ENCODE measurements around the gene ZNF784.

Gene ZNF784

DNA sequence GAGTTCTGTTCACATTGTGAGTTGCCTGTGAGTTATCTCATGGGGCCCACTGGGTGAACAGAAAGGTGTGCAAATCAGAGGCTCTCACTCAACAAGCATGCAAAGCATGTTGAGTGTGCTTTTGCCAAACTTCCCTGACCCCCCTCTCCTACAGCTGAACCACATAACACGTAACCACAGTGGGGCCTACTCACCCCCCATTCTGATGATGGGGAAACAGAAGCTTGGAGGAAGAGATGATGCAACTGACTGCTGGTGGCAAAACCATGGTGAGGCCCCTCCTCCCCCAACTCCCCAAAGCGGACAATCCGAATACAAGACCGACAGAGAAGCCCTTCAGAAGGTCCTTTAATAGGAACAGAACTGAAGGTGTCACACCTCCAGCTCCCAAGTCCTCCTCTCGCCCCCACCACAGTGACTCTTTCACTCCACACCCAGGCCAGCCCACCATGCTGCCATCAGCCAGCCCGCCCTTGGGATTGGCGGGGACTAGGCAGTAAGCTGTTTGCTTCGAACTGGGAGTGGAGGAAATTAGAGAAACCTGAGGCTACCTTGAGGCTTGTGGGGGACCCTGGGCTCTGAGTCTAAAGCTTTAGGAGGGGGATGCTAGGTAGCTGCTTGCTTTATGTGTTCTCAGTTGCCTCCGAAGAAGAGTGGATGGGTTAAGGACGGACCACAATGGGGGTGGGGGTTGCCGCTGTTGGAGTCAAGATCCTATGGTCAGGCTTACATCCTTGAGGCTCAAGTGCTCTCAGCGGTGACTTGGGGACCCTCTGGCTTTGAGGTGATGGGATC, 3.8 kb downstream of the ZNF784 start:
- DNase-seq (ENCODE audit: low read depth, low spot score): no peak

DNA sequence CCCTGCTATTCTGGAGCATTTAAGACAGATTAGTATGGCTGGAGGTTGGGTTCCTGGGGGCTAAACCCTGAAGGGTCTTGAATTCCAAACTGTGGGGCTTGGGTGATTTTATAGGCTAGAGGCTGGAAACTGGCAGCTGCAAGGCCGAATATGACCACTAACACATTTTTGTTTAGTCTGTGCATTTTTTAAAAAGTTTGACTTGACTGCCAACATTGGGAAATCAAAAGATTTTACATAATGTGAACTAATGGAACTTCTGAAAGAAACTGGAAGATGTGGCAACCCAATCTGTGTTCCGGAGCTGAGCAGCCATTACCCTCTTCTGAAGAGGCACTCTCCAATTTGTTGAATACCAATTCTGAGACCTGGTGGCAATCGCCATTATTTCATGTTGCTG, 5.1 kb downstream of the ZNF784 start:
- no peak for DNase-seq (ENCODE audit: low read depth, low spot score)

DNA sequence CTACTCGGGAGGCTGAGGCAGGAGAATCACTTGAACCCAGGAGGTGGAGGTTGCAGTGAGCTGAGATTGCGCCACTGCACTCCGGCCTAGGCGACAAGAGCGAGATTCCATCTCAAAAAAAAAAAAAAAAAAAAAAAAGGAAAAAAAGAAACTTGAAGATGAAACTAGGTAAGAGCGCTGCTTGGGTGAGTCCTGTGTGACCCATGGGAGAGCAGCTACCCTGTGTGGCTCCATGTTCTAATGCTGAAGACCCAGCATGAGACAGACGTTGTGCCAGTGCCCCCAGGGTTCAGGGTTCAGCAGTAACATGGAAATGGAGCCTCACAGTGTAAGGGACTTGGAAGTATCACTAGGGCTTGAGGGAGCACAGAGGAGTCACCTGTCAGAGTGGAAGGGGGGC, 5.9 kb downstream of the ZNF784 start:
- DNase-seq (ENCODE audit: low read depth, low spot score): no peak

DNA sequence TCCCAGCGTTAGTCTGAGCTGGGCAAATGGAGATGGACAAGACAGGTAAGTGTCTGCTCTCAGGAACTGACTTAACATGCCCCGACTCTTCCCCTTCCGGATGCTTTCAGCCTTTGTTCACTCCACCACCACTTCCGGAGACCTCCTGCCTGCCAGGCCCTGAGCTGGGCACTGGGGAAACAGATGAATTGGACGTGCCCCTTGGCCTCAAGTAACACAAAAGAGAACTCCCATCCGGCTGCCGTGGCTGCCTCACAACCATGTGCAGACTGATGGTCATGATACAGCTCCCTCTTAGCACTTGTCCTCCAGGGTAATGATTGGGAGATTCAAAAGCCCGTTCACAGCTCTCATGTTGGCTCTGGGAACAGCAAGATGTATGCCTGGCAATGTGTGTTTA, 6.9 kb downstream of the ZNF784 start:
- no peak for DNase-seq (ENCODE audit: low read depth, low spot score)

DNA sequence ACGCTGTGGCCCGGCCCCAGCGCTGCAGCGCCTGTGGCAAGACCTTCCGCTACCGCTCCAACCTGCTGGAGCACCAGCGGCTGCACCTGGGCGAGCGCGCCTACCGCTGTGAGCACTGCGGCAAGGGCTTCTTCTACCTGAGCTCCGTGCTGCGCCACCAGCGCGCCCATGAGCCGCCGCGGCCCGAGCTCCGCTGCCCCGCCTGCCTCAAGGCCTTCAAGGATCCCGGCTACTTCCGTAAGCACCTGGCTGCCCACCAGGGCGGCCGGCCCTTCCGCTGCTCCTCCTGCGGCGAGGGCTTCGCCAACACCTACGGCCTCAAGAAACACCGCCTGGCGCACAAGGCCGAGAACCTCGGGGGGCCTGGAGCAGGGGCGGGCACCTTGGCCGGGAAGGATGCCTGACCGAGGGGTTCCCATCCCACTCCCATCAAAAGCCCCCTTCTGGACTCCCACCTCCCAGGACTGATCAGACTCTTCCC, 7.9 kb downstream of the ZNF784 start:
- no peak for DNase-seq (ENCODE audit: low read depth, low spot score)

DNA sequence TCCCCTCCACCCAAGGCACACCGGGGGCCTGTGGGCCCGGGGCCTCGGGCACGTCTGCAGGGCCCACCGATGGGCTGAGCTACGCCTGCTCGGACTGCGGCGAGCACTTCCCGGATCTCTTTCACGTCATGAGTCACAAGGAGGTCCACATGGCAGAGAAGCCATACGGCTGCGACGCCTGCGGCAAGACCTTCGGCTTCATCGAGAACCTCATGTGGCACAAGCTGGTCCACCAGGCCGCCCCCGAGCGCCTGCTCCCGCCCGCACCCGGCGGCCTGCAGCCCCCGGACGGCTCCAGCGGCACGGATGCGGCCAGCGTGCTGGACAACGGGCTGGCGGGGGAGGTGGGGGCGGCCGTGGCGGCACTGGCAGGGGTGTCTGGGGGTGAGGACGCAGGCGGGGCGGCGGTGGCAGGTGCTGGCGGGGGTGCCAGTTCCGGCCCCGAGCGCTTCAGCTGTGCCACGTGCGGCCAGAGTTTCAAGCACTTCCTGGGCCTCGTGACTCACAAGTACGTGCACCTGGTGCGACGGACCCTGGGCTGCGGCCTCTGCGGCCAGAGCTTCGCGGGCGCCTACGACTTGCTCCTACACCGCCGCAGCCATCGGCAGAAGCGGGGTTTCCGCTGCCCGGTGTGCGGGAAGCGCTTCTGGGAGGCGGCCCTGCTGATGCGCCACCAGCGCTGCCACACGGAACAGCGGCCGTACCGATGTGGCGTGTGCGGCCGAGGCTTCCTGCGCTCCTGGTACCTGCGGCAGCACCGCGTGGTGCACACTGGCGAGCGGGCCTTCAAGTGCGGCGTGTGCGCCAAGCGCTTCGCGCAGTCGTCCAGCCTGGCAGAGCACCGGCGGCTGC, 8.6 kb downstream of the ZNF784 start:
- DNase-seq (ENCODE audit: low read depth, low spot score): no peak

DNA sequence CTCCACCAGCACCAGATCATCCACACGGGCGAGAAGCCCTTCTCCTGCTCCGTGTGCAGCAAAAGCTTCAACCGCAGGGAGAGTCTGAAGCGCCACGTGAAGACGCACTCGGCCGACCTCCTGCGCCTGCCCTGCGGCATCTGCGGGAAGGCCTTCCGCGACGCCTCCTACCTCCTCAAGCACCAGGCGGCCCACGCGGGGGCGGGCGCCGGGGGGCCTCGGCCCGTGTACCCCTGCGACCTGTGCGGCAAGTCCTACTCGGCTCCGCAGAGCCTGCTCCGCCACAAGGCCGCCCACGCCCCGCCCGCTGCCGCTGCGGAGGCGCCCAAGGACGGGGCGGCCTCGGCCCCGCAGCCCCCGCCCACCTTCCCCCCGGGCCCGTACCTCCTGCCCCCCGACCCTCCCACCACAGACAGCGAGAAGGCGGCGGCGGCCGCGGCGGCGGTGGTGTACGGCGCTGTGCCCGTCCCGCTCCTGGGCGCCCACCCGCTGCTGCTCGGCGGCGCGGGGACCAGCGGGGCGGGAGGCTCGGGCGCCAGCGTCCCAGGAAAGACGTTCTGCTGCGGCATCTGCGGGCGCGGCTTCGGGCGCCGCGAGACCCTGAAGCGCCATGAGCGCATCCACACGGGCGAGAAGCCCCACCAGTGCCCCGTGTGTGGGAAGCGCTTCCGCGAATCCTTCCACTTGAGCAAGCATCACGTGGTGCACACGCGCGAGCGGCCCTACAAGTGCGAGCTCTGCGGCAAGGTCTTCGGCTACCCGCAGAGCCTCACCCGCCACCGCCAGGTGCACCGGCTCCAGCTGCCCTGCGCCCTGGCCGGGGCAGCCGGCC, 9.4 kb downstream of the ZNF784 start:
- no peak for DNase-seq (ENCODE audit: low read depth, low spot score)

DNA sequence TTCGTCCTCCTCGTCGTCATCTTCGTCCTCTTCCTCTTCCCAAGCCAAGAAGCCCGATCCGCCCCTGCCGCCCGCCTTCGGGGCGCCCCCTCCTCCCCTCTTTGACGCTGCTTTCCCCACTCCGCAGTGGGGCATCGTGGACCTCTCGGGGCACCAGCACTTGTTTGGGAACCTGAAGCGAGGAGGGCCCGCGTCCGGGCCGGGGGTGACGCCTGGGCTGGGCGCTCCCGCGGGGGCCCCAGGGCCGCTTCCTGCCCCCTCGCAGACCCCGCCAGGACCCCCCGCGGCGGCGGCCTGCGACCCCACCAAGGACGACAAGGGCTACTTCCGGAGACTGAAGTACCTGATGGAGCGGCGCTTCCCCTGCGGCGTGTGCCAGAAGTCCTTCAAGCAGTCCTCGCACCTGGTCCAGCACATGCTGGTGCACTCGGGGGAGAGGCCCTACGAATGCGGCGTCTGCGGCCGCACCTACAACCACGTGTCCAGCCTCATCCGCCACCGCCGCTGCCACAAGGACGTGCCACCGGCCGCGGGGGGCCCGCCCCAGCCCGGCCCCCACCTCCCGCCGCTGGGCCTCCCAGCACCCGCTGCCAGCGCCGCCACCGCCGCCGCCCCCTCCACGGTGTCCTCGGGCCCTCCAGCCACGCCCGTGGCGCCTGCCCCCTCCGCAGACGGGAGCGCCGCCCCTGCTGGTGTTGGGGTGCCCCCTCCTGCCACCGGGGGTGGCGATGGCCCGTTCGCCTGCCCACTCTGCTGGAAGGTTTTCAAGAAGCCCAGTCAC, 10.2 kb downstream of the ZNF784 start:
- DNase-seq (ENCODE audit: low read depth, low spot score): no peak

DNA sequence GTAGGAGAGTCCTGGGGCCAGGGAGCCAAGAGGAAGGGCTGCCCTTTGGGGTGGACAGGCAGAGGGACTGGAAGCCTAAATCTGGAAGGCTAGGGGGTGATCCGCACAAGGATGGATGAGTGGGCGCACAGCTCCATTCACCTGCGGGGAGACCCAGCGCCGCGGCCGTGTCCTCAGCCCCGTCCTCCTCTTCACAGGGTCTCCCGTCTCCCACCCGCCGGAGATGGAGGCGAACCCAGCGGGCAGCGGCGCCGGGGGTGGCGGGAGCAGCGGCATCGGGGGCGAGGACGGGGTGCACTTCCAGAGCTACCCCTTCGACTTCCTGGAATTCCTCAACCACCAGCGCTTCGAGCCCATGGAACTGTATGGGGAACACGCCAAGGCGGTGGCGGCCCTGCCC, 11.0 kb downstream of the ZNF784 start:
- no peak for DNase-seq (ENCODE audit: low read depth, low spot score)

DNA sequence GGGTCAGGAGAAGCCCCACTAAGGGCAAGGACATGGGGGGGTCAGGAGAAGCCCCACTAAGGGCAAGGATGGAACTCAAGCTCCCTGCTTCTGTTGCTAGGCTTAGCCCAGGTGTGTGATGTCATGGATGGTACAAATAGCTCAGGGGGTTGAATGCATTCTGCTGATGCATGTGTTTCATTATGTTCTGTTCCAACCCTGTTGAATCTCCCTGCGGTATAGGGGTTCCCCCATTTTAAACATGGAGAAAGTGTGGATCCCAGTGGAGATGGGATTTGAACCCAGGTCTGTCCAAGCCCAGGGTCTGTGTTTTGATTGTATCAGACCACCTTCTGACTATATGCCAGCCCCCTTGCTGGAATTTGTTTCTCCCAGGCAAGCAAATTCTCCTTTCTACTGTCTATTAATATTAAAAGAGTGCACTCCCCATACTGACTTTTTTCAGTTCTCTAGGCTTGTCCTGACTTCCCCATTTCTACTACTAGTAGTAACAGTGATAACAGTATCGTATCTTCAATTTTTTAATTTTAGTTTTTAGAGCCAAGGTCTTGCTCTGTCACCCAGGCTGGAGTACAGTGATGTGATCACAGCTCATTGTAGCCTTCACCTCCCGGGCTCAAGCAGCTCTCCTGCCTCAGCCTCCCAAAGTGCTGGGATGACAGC, 12.3 kb downstream of the ZNF784 start:
- DNase-seq (ENCODE audit: low read depth, low spot score): no peak

DNA sequence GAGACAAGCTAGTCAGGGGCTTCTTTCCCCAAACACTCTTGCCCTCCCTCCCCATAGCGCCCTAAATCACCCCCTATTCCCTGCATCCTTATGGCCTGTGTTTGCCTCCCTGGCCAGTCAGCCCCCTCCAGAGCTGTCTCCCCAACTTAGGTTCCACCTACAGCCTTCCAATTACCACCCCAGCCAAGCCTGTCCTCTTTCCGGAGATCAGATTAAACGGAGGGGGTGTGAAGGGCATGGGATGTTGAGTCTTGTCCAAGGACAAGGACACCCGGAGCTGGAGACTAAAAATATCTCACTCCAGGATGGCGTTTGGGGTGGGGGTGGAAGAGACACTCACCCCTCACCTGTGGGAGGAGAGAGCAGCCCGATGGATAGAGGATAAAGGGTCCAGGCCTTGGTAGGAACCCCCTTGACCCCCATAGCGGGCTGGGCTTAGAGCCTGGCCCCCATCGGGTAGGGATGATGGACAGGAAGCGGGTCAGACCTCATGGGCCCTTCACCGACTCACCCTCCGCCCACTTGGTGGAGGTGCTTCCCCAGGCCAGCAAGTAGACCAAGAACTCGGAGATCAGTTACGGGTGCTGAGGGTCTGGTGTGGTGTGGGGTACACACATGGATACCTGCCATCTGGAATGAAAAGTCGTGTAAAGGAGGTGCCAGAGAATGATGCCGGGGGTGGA, 12.9 kb downstream of the ZNF784 start:
- DNase-seq (ENCODE audit: low read depth, low spot score): no peak

DNA sequence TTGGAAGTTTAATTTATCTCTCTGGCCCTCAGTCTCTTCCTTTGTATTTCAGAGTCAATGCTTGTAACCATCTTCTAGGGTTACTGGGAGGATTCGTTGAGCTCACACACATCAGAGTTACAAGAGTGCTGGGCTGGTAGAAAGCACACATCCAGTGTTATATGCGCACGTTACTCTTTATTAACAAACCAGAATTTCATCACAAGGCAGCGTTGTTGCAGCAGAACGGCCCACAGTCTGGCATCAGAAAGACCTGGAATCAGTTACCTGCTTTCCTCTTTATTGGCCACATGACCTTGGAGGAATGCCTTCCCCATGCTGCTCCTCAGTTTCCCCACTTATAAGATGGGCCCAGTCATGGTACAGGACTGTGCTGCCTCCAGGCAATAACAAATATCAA, 15.0 kb downstream of the ZNF784 start:
- DNase-seq (ENCODE audit: low read depth, low spot score): no peak

DNA sequence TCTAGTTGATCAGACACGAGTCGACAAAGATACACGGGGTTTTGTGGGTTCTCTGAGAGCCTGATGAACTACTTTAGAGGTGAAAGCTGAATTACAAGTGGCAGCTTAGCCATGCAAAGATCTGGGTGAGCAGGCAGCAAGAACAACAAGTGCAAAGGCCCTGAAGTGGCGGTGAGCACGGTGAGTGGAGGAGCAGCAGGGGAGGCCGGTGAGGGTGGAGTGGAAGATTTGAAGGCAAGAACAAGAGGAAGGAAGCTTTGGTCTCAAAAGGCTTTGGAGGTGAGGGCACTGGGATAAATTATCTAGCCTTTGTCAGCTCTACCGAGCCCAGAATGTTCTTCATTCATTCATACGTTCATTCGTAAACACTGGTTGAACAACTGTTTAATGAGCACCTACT, 17.5 kb downstream of the ZNF784 start:
- DNase-seq (ENCODE audit: low read depth, low spot score): no peak

DNA sequence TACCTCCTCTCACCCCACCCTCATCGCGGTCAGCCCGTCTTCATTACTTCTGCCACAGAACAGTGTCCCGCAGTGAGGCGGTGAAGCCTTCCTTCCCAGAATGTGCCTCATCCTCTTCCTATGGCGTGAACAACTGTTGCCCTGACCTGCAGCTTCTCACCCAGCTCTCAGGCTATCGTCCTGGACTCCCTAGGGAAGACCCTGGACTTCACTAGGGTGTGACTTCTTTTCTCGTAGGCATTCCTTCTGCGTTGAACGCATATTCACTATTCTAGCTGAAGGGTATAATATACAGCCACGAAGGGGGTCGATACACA, 17.9 kb downstream of the ZNF784 start:
- no peak for DNase-seq (ENCODE audit: low read depth, low spot score)

DNA sequence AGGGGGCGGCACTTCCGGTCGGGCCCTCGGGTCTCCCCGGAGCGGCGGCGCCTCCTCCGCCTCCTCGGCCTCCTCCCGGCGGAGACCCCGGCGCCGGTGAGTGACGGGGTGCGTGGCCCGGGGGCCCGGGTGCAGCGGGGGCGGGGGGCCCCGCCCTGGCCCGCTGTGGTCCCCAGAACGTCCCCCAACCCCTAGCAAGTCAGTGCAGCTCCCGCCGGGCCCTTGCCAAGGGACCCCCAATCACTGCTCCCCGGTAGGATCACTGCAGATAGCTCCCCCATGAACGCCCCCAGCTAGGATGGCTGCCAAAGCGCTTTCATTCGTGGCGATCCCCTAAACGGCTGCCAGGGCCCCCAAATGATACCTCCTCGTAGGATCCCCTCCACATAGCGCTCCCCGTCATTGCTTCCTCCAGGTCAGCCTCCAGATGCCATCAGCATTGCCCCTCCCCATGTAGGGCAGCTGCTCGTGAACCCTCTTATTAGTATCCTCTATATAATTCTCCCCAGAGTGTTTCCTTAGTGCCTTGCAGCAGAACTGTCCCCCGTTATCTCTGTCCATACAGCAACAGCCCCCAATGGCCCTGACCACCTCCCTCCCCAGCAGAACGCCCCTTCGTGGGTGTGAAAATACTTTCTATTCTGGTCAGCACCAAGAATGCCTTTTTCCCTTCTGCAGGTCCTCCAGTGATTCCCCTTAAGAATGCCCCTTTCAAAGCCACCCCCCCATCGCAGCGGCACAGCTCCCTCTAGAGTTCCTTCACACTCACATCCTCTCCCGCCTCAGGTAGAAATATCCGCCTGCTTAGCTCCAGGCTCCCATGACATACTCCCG, 18.5 kb downstream of the ZNF784 start, which contains the start of gene ZNF865:
Gene ZNF865 (plus strand): TSS at position 11 of the 834 bp plus-strand sequence. CDS start 7,972 bp downstream, outside the sequence.
- DNase-seq (ENCODE audit: low read depth, low spot score): peak; percentile 53

DNA sequence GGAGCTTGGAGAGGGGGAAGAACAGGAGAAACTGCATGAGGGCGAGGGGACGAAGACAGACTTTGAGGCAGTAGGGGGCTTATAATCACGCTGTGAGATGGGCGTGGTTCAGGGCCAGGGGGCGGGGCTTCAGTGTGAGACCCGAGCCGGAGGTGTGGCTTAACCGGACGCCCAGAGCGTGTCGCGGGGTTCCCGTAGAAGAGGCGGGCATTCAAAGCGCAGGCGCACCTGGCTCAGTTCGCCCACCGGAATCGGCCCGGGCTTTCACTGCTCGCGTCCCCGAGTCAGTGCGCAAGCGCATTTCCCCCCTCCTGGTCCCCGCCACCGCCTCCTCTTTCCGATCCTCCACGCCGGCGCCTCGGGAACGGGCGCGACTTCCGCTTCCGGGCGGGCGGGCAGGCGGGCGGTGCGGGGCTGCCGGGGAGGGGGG, 19.1 kb downstream of the ZNF784 start:
- DNase-seq (ENCODE audit: low read depth, low spot score): peak; percentile 95

DNA sequence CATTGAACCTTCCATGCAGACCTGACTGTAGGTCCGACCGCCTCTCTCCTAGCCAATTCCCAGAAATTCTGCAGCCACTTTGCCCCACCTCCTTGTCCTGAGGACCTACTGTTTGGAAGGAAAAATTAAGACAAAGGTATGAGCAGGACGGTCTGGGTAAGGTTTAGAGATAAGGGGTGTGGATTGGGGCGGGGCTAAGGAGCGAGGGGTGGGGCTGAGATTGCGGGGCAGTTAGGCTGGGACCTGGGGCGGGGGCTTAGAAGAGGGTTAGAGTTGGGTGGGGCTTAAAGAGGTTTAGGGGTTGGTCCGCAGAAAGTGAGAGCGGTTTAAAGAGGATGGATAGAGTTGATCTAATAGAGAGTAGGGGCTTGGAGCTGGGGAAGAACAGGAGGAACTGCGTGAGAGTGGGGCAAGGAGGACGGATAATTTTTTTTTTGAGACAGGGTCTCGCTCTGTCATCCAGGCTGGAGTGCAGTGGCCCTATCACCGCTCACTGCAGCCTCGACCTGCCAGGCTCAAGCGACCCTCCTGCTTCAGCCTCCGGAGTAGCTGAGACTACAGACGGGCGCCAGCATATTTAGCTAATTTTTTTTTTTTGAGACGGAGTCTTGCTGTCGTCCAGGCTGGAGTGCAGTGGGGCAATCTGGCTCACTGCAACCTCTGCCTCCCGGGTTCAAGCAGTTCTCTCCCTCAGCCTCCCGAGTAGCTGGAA, 20.6 kb downstream of the ZNF784 start:
- no peak for DNase-seq (ENCODE audit: low read depth, low spot score)

DNA sequence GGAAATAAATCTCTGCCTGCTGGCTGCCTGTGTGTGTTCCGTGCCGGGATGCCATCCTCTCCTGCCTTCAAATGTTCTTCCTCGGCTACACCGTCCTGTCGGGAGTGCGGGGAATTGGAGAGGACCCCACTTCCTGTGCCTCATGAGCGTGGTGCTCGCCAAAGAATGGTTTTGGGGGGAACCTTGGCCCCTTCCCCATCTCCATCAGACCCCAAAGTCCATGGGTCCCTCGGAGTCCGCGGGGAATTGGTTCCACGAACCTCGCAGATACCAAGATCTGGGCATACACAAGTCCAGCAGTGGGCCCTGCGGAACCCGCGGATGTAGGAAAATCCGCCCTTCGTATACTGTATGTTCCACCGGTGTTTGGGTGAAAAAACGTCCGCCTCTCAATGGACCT, 21.3 kb downstream of the ZNF784 start:
- no peak for DNase-seq (ENCODE audit: low read depth, low spot score)

Data from activated CD4-positive, CD25-positive, alpha-beta regulatory T cell treated with anti-CD3 and anti-CD28 coated beads, Interleukin-2, amount 50 U/mL, for 16 hours (primary cell).